ENCODE results near the gene P2RY2.

Gene P2RY2

GRCh38 chr11:73218106-73218829 is at the start of gene P2RY2:
Gene P2RY2, plus strand, starts transcription at chr11:73218281. Its CDS starts 15,879 bp downstream, at chr11:73234160.
- DNase-seq = no peak

GRCh38 chr11:73168925-73169579 is 49.0 kb upstream of the P2RY2 start:
- DNase-seq = no peak

GRCh38 chr11:73170140-73170539 is 47.9 kb upstream of the P2RY2 start:
- DNase-seq = no peak

GRCh38 chr11:73171436-73172161 is 46.5 kb upstream of the P2RY2 start:
- DNase-seq = no peak

- DNase-seq = no peak
Observed at GRCh38 chr11:73172992-73173656, 45.0 kb upstream of the P2RY2 start.

- no peak for DNase-seq
Observed at GRCh38 chr11:73173755-73174494, 44.2 kb upstream of the P2RY2 start.

GRCh38 chr11:73174495-73174791 is 43.6 kb upstream of the P2RY2 start:
- no peak for DNase-seq

- DNase-seq = no peak
Observed at GRCh38 chr11:73175551-73176144, 42.4 kb upstream of the P2RY2 start.

GRCh38 chr11:73176145-73176873 is 41.8 kb upstream of the P2RY2 start:
- no peak for DNase-seq

GRCh38 chr11:73176874-73177155 is 41.3 kb upstream of the P2RY2 start:
- no peak for DNase-seq

- no peak for DNase-seq
Observed at GRCh38 chr11:73177380-73177777, 40.7 kb upstream of the P2RY2 start.

GRCh38 chr11:73177778-73178539 is 40.1 kb upstream of the P2RY2 start:
- peak; percentile 58 to 81 (median 68) for DNase-seq

- DNase-seq = no peak
Observed at GRCh38 chr11:73178681-73179080, 39.4 kb upstream of the P2RY2 start.

GRCh38 chr11:73182824-73183321 is 35.2 kb upstream of the P2RY2 start:
- no peak for DNase-seq

- peak in 4 of 6 experiments; percentile 9 to 25 (median 14) for DNase-seq
Observed at GRCh38 chr11:73184953-73185671, 33.0 kb upstream of the P2RY2 start.

GRCh38 chr11:73185680-73186293 is 32.3 kb upstream of the P2RY2 start:
- DNase-seq = no peak

GRCh38 chr11:73186294-73186850 is 31.7 kb upstream of the P2RY2 start:
- no peak for DNase-seq

- DNase-seq = no peak
Observed at GRCh38 chr11:73186886-73187285, 31.2 kb upstream of the P2RY2 start.

- no peak for DNase-seq
Observed at GRCh38 chr11:73187854-73188253, 30.2 kb upstream of the P2RY2 start.

All from stimulated activated naive CD4-positive, alpha-beta T cell (primary cell).